HCT116 (cell line): ENCODE measurements around the gene ZNF787.

Source experiments
- CTCF ChIP-seq, 3 experiments: fragments of 200-600 bp in 1 of 3; sonication (generic) in 1 of 3; IDR thresholded peaks in 2 of 3; conservative IDR thresholded peaks in 1 of 3; 2 replicates each; pipeline ENCODE4 v1.5.1; 2012 to 2017; ENCODE audit warnings: low read depth in 2 of 3, low read length in 2 of 3, antibody characterized with exemption in 1 of 3, borderline replicate concordance in 1 of 3, control low read depth in 1 of 3, mild to moderate bottlenecking in 1 of 3, mixed read lengths in 1 of 3, mixed run types in 1 of 3, moderate library complexity in 1 of 3; ENCODE audit not compliant: insufficient read depth in 1 of 3
- EZH2 ChIP-seq: fragments of 200-600 bp; sonication (generic); IDR thresholded peaks from 2 replicates; pipeline ENCODE4 v1.6.1; 2017; ENCODE audit warnings: antibody characterized with exemption, mixed run types
- EZH2phosphoT487 ChIP-seq: fragments of 200-600 bp; IDR thresholded peaks from 2 replicates; pipeline ENCODE4 v1.6.1; 2018; ENCODE audit warnings: antibody characterized with exemption, borderline replicate concordance
- JUND ChIP-seq: IDR thresholded peaks from 2 replicates; pipeline ENCODE4 v1.6.1; 2012
- MAX ChIP-seq: IDR thresholded peaks from 2 replicates; pipeline ENCODE4 v1.6.1; 2012
- POLR2A ChIP-seq: IDR thresholded peaks from 2 replicates; pipeline ENCODE4 v1.7.0; 2011; ENCODE audit warnings: borderline replicate concordance; ENCODE audit not compliant: insufficient read depth, insufficient read length; ENCODE audit errors: extremely low read depth
- POLR2AphosphoS5 ChIP-seq: IDR thresholded peaks from 2 replicates; pipeline ENCODE4 v1.6.1; 2011; ENCODE audit warnings: mild to moderate bottlenecking, low read depth, low read length, moderate library complexity
- RAD21 ChIP-seq: IDR thresholded peaks from 2 replicates; pipeline ENCODE4 v1.6.1; 2012; ENCODE audit warnings: low read depth, mild to moderate bottlenecking
- SP1 ChIP-seq: IDR thresholded peaks from 2 replicates; pipeline ENCODE4 v1.6.1; 2012; ENCODE audit warnings: low read depth
- TCF7L2 ChIP-seq: IDR thresholded peaks from 2 replicates; pipeline ENCODE4 v1.7.0; 2011; ENCODE audit warnings: borderline replicate concordance, inconsistent platforms; ENCODE audit not compliant: insufficient read depth, insufficient read length; ENCODE audit errors: extremely low read depth
- YY1 ChIP-seq: IDR thresholded peaks from 2 replicates; pipeline ENCODE4 v1.6.1; 2011; ENCODE audit warnings: low read length, low read depth, moderate library complexity, mild to moderate bottlenecking; ENCODE audit not compliant: insufficient replicate concordance; ENCODE audit errors: extremely low read depth
- ZBTB33 ChIP-seq: IDR thresholded peaks from 2 replicates; pipeline ENCODE4 v1.6.1; 2011; ENCODE audit warnings: mild to moderate bottlenecking, low read length, moderate library complexity; ENCODE audit not compliant: insufficient replicate concordance; ENCODE audit errors: extremely low read depth

GRCh38 chr19:56085571-56086275 lies 35.4 kb downstream of the ZNF787 start:
- no peak for TF ChIP-seq CTCF (IDR thresholded peaks at IDR 0.05 in 2 of 3, conservative IDR thresholded peaks at IDR 0.05 in 1 of 3; ENCODE audit: borderline replicate concordance in 1 of 3, insufficient read depth in 1 of 3, low read depth in 2 of 3, low read length in 2 of 3)
- TF ChIP-seq MAX = no peak
- no peak for TF ChIP-seq ZBTB33
- TF ChIP-seq SP1 = no peak
- TF ChIP-seq POLR2A = no peak
- no peak for TF ChIP-seq TCF7L2
- TF ChIP-seq POLR2AphosphoS5 = no peak
- TF ChIP-seq JUND = no peak
- TF ChIP-seq EZH2 = no peak
- TF ChIP-seq RAD21 = no peak
- no peak for TF ChIP-seq EZH2phosphoT487
- no peak for TF ChIP-seq YY1
